Fibroblast of villous mesenchyme (primary cell): ENCODE data around the gene RASGRF2. TPM values are rescaled to one million over a fixed set of nuclear protein-coding genes. Genes with fewer than 3 reads are reported as not detected.

ENCODE experiments used
- DNase-seq: peaks from one replicate; pipeline ENCODE4 v3.0.0-alpha.2; 2010; ENCODE audit warnings: low read depth
- H3K4me3 ChIP-seq: 2 replicates; pipeline ENCODE4 v1.5.1; 2011; ENCODE audit warnings: low read depth, mild to moderate bottlenecking, low read length
- CTCF ChIP-seq: IDR thresholded peaks from 2 replicates; pipeline ENCODE4 v1.5.1; 2012; ENCODE audit warnings: low read depth, mild to moderate bottlenecking, low read length; ENCODE audit not compliant: insufficient read depth
- total RNA-seq: library from RNA; depleted of rRNA; stranded (reverse); fragments of >200 nt; gene quantifications from 2 replicates; pipeline ENCODE4 v1.2.3, GENCODE V29; 2012

The RASGRF2 gene
- total RNA-seq, 1 donor, result 3.9 TPM

GRCh38 chr5:81213070-81213469 is 252.9 kb downstream of the RASGRF2 start:
- no peak overlapping the region for H3K4me3 ChIP-seq
- no peak for DNase-seq
- TF ChIP-seq CTCF, result no peak

- DNase-seq, result no peak
- no peak for TF ChIP-seq CTCF
- no peak overlapping the region for H3K4me3 ChIP-seq
Measured at GRCh38 chr5:81214848-81215247, 254.7 kb downstream of the RASGRF2 start.

GRCh38 chr5:81216152-81216551 is 256.0 kb downstream of the RASGRF2 start:
- DNase-seq, result no peak
- TF ChIP-seq CTCF, result no peak
- H3K4me3 ChIP-seq, result no peak overlapping the region

GRCh38 chr5:81219389-81219788 is 259.2 kb downstream of the RASGRF2 start:
- TF ChIP-seq CTCF, result no peak

GRCh38 chr5:81222285-81222684 is 262.1 kb downstream of the RASGRF2 start:
- DNase-seq, result no peak
- H3K4me3 ChIP-seq, result no peak overlapping the region
- TF ChIP-seq CTCF, result no peak

More at GRCh38 chr5:81219389-81219788, 259.2 kb downstream of the RASGRF2 start:
- H3K4me3 ChIP-seq, result no peak overlapping the region
- DNase-seq, result peak; percentile 13

GRCh38 chr5:81225463-81225862 is 265.3 kb downstream of the RASGRF2 start:
- H3K4me3 ChIP-seq, result no peak overlapping the region
- TF ChIP-seq CTCF, result no peak
- DNase-seq, result no peak

- DNase-seq, result no peak
- TF ChIP-seq CTCF, result no peak
- no peak overlapping the region for H3K4me3 ChIP-seq
Measured at GRCh38 chr5:81226286-81226685, 266.1 kb downstream of the RASGRF2 start.
